A673 (cell line): ENCODE data around the gene CRBN.

Source experiments
- EZH2 ChIP-seq: fragments of 200-600 bp; sonication (generic); IDR thresholded peaks from 2 replicates; pipeline ENCODE4 v1.6.1; 2017; ENCODE audit warnings: borderline replicate concordance, low read depth, mild to moderate bottlenecking, mixed read lengths, antibody characterized with exemption, low read length; ENCODE audit not compliant: poor library complexity, severe bottlenecking
- TF ChIP-seq, protein P1 (sequence below): fragments of 300-800, 200-600 bp; sonication (generic); conservative IDR thresholded peaks from 2 replicates; pipeline ENCODE4 v1.5.1; 2017; ENCODE audit warnings: low read depth, mild to moderate bottlenecking, antibody characterized with exemption, low read length, moderate library complexity, mixed read lengths

- TF ChIP-seq, protein P1, sequence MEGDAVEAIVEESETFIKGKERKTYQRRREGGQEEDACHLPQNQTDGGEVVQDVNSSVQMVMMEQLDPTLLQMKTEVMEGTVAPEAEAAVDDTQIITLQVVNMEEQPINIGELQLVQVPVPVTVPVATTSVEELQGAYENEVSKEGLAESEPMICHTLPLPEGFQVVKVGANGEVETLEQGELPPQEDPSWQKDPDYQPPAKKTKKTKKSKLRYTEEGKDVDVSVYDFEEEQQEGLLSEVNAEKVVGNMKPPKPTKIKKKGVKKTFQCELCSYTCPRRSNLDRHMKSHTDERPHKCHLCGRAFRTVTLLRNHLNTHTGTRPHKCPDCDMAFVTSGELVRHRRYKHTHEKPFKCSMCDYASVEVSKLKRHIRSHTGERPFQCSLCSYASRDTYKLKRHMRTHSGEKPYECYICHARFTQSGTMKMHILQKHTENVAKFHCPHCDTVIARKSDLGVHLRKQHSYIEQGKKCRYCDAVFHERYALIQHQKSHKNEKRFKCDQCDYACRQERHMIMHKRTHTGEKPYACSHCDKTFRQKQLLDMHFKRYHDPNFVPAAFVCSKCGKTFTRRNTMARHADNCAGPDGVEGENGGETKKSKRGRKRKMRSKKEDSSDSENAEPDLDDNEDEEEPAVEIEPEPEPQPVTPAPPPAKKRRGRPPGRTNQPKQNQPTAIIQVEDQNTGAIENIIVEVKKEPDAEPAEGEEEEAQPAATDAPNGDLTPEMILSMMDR = peak; percentile 83
- no peak for TF ChIP-seq EZH2
Measured at GRCh38 chr3:3200632-3201212, 21.2 kb upstream of the CRBN start.
